Bronchial epithelial cell (primary cell): ENCODE data around the gene CAVIN1. TPM values are rescaled to one million over a fixed set of nuclear protein-coding genes. Genes with fewer than 3 reads are reported as not detected.

Source experiments
- DNase-seq: peaks from one replicate; pipeline ENCODE4 v3.0.0-alpha.2; 2010; ENCODE audit warnings: low read depth
- FAIRE-seq: peaks from 2 replicates; lab custom pipeline; 2011; peaks lifted over from hg19 to GRCh38; lab: Jason Lieb, UNC
- H3K27me3 ChIP-seq: 2 replicates; pipeline ENCODE4 v1.5.1; 2011; ENCODE audit warnings: low read length; ENCODE audit not compliant: control insufficient read depth, insufficient read depth
- H3K36me3 ChIP-seq: 2 replicates; pipeline ENCODE4 v1.5.1; 2011; ENCODE audit warnings: low read length; ENCODE audit not compliant: control insufficient read depth, insufficient read depth
- H3K4me3 ChIP-seq: 2 replicates; pipeline ENCODE4 v1.5.1; 2011; ENCODE audit warnings: mild to moderate bottlenecking, low read depth, low read length, control low read depth
- CTCF ChIP-seq: IDR thresholded peaks from 2 replicates; pipeline ENCODE4 v1.5.1; 2011; ENCODE audit warnings: mild to moderate bottlenecking, moderate library complexity, low read length, control low read depth, inconsistent platforms; ENCODE audit not compliant: insufficient read depth, severe bottlenecking
- total RNA-seq: library from RNA; depleted of rRNA; stranded (reverse); fragments of >200 nt; gene quantifications from 2 replicates; pipeline ENCODE4 v1.2.1, GENCODE V29; 2014

The CAVIN1 gene
- total RNA-seq, 1 donor from 2014 or later: 126 TPM

GRCh38 chr17:42436391-42436790 is 13.3 kb upstream of the CAVIN1 start:
- FAIRE-seq (no peak), DNase-seq (peak; percentile 93)
- no peaks in the 10 kb centered on the region for H3K36me3 ChIP-seq
- no peaks in the 10 kb centered on the region for H3K27me3 ChIP-seq
- TF ChIP-seq CTCF: no peak
- H3K4me3 ChIP-seq: no peak overlapping the region

GRCh38 chr17:42431758-42432161 is 8.7 kb upstream of the CAVIN1 start:
- Histone ChIP-seq H3K36me3 (no peaks in the 10 kb centered on the region), H3K27me3 (no peaks in the 10 kb centered on the region), H3K4me3 (no peak overlapping the region)
- DNase-seq (no peak), FAIRE-seq (no peak)
- TF ChIP-seq CTCF: no peak

GRCh38 chr17:42429726-42430447 is 6.8 kb upstream of the CAVIN1 start:
- H3K36me3 ChIP-seq: no peaks in the 10 kb centered on the region
- no peak for TF ChIP-seq CTCF
- no peaks in the 10 kb centered on the region for H3K27me3 ChIP-seq
- DNase-seq: no peak
- no peak for FAIRE-seq
- H3K4me3 ChIP-seq: no peak overlapping the region

- DNase-seq (peak; percentile 99), FAIRE-seq (no peak)
- Histone ChIP-seq H3K27me3 (no peaks in the 10 kb centered on the region), H3K4me3 (no peak overlapping the region), H3K36me3 (no peaks in the 10 kb centered on the region)
- TF ChIP-seq CTCF: peak; percentile 77
These were observed 5.3 kb upstream of the CAVIN1 start for GRCh38 chr17:42428141-42428944.

- no peak for TF ChIP-seq CTCF
- DNase-seq (no peak), FAIRE-seq (no peak)
- Histone ChIP-seq H3K4me3 (no peak overlapping the region), H3K36me3 (no peaks in the 10 kb centered on the region), H3K27me3 (no peaks in the 10 kb centered on the region)
These were observed 2.0 kb upstream of the CAVIN1 start for GRCh38 chr17:42424991-42425610.
